ENCODE measurements around the gene AKAP1.
"Not testable (repeated sequence)": the region's sequence is repeated elsewhere in the genome, so short reads cannot be mapped to it uniquely, and the experiment has no call there.

DNA sequence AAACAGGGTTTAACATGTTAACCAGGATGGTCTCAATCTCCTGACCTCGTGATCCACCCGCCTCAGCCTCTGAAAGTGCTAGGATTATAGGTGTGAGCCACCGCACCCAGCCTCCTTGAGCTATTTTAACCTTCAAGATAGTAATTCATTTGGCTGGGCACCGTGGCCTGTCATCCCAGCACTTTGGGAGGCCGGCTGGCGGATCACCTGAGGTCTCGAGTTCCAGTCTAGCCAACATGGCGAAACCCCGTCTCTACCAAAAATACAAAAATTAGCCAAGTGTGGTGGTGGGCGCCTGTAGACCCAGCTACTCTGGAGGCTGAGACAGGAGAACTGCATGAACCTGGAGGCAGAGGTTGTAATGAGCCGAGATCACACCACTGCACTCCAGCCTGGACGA lies 17.6 kb downstream of the AKAP1 start:
- TF ChIP-seq, protein P1, sequence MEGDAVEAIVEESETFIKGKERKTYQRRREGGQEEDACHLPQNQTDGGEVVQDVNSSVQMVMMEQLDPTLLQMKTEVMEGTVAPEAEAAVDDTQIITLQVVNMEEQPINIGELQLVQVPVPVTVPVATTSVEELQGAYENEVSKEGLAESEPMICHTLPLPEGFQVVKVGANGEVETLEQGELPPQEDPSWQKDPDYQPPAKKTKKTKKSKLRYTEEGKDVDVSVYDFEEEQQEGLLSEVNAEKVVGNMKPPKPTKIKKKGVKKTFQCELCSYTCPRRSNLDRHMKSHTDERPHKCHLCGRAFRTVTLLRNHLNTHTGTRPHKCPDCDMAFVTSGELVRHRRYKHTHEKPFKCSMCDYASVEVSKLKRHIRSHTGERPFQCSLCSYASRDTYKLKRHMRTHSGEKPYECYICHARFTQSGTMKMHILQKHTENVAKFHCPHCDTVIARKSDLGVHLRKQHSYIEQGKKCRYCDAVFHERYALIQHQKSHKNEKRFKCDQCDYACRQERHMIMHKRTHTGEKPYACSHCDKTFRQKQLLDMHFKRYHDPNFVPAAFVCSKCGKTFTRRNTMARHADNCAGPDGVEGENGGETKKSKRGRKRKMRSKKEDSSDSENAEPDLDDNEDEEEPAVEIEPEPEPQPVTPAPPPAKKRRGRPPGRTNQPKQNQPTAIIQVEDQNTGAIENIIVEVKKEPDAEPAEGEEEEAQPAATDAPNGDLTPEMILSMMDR (conservative IDR thresholded peaks at IDR 0.05 in 1 of 2, IDR thresholded peaks at IDR 0.05 in 1 of 2; ENCODE audit: low read depth in 1 of 2, low read length in 2 of 2) = not testable (repeated sequence)
- not testable (repeated sequence) for TF ChIP-seq EZH2 (IDR thresholded peaks at IDR 0.05; ENCODE audit: low read length, missing control alignments)
